HG03045 (cell line): Measurements from ENCODE around the gene RAP1GAP.
"Not testable (repeated sequence)": the region's sequence is repeated elsewhere in the genome, so short reads cannot be mapped to it uniquely, and the experiment has no call there.

Experiments used
- ATAC-seq: cut with Tn5 transposase; IDR thresholded peaks from one replicate; pipeline ENCODE4 v1.9.1; 2021; ENCODE audit warnings: mild to moderate bottlenecking, moderate library complexity; ENCODE audit not compliant: unreplicated experiment

Gene RAP1GAP

DNA sequence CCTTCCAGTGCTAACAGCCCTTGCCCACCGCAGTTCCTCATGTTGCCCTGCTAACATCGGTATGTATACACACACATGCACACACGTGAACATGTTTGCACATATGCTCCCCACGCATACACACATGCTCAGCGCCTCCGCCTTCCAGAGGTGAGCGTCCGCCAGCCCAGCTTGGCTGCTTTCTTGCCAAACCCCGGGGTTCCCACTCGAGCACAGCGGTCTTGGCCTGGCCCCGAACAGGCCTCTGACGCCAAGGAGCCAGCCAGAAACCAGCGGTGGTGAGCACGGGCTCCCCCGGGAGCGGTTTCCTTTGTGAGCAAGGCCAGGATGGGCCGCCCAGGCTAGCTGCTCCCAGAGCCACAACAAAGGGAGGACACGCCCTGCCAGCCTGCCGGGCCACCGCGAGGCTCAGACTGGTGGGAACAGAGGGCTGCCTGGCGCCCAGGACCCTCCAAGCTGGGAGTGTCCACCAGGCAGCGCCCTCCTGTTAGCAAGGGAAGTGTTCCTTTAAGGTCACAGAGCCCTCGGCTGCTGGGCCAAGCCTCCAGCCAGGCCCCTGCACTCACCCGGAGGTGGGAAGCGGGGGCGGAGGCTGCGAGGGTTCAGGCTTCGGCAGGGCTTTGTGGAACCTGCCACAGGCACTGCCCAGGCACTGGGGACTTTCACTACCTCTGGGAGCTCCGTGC lies 94.5 kb downstream of the RAP1GAP start:
- ATAC-seq: no peak

DNA sequence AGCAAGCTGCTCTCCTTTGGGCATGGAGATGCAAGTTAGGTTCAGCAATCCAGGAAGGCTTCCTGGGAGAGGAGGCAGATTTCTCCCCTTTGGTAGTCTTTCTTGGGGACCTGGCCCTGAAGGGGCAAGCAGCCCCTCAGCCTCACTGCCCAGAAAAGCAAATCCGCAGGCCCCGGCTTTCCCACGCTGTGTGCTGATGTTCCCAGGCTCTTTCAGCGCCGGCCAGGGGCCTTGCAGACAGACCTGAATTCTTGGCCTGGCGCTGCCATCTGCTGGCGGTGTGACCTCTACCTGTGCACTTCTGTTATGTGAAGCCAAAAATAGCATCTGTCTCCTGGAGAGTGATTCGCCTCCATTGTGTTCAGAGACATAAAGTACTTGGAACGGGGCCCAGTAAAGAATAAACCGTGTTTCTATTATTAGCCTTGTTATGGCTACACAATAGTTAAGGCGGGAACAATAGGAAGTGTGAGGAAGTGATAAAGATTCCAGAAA lies 95.1 kb downstream of the RAP1GAP start:
- ATAC-seq: no peak

DNA sequence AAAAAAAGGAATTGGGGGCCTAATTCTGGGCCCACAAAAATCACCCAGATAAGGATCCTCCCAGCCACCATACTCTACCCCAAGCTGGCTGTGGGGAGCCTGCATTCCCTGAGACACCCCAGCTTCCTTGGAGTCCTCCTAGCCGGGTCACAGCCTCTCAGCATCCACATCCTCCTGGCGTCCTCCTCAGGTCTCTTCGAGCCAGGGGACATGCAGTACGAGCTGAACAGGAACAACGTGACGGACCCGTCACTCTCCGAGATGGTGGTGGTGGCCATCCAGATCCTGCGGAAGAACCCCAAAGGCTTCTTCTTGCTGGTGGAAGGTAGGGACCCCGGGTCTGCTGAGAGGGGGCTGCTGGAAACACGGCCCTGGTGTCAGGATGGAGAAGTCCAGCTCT lies 95.7 kb downstream of the RAP1GAP start:
- no peak for ATAC-seq

DNA sequence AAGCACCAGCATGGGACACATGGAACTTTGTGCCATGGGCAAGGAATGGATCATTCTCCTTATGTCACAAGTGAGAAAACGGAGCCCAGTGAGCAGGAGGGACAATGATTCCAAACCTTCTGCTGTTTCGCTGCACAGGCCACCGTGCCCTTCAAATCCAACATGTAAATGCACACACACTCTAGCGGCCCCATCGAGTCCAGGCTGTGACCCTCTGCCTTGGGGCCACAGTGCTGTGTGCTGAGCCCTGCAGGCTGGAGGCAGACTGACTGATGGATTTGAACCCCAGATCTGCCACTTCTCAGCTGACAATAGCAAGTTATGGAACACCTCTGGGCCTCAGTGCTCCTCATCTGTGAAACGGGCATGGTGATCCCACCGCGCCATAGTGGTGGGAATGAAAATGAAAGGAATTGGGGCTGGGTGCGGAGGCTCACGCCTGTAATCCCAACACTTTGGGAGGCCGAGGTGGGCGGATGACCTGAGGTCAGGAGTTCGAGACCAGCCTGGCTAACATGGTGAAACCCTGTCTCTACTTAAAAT lies 96.4 kb downstream of the RAP1GAP start:
- no peak for ATAC-seq

DNA sequence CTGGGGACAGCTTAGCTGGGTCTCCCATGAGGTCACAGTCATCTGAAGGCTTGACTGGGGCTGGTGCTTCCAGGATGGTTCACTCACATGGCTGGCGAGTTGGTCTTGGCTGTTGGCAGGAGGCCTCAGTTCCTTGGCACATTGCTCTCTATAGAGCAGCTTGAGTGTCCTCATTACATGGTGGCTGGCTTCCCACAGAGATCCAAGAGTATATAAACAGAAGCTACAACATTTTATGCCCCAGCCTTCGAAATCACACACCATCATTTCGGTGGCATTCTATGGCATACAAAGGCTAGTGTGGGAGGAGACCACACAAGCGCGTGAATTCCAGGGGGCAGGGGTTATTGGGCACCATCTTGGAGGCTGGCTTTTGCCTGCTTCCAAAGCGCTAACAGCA lies 96.9 kb downstream of the RAP1GAP start:
- ATAC-seq: no peak

DNA sequence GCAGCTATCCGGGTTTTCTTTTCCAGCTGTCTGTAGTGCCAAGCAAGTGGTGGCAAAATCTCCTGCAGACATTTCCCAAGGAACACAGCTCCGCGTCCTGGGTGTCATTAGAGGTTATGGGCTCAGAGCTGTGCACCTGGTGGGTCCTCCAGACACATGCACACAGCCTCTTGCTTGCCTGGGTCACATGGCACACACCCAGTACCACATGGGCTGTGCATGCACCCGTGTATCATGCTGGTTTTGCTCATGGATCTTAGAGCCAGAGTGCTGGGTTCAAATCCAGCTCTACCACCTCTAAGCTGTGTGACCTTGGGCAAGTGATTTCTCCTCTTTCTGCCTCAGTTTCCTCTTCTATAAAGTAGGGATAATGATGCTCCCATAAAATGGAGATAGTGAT lies 98.3 kb downstream of the RAP1GAP start:
- ATAC-seq: no peak

DNA sequence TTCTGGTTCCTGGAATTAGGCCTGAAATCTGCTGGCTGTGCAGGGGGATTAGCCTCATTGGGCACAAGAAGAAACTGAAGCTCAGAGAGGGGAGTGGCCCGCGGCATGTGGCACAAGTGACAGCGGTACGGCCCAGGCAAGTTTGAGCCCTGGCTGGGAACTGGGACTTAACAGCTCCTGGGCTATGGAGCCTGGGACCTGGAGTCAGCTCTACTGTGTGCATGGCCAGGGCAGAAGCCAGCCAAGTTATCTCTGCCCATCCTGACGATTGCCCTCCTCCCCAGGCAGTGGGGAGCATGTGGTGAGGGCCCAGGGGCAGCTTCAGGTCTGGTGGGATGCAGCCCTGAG lies 98.7 kb downstream of the RAP1GAP start:
- ATAC-seq: no peak

DNA sequence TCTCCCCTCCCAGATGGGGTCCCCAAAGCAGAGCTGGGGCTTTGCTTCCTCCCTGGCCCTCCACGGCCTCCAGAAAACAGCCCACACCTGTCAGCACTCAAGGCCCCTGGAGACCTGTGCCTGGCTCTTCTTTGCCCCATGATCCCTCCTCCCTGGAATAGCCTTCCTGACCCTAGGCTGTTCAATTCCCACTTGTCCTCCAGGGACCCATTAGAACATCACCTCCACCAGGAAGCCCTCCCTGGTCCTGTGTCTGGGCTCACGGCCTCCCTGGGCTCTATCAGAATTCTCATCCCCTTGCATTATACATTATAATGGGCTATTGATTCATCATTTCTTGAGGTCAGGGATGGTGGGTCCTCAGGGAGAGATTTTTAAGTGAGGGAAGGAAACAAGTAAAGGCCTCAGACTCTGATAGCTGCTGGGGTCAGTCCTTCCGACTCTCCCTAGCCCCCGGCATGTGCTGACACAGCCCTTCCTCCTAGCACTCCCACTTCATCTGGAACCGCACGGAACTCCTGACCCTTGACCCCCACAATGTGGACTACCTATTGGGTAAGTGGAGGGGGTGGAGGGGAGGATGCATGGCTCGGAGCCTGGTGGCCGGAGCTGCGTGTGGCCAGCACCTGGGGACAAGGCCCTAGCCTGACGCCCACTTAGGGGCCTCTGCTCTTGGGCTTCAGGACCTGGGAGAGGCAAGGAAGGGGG lies 99.2 kb downstream of the RAP1GAP start:
- no peak for ATAC-seq

DNA sequence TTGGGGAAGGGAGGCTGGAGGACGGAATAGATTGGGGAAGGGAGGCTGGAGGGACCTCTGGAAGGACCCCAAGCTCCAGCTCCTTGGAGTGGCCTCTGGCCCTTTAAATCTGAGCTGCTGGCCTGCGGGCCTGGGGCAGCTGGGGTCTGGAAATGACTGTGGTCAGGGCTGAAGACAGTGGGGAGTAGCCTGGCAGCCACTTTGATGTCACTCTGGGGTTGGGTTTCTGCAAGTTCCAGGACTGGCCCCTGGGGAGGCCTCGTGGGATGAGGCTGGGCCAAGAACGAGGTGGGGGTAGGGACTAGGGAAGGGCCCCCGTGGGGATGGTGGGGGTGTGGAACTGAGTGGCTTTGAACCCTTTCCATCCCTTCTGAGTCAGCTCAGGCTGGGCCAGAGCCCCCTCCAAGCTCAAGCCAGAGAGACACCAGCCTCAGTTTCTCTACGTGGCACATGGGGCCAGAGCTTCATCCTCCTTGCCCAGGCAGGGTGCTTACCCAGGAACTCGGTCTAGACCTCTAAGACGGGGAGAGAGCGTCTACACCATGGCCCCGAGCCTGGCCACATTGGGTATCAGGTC lies 100.3 kb downstream of the RAP1GAP start:
- ATAC-seq: no peak

DNA sequence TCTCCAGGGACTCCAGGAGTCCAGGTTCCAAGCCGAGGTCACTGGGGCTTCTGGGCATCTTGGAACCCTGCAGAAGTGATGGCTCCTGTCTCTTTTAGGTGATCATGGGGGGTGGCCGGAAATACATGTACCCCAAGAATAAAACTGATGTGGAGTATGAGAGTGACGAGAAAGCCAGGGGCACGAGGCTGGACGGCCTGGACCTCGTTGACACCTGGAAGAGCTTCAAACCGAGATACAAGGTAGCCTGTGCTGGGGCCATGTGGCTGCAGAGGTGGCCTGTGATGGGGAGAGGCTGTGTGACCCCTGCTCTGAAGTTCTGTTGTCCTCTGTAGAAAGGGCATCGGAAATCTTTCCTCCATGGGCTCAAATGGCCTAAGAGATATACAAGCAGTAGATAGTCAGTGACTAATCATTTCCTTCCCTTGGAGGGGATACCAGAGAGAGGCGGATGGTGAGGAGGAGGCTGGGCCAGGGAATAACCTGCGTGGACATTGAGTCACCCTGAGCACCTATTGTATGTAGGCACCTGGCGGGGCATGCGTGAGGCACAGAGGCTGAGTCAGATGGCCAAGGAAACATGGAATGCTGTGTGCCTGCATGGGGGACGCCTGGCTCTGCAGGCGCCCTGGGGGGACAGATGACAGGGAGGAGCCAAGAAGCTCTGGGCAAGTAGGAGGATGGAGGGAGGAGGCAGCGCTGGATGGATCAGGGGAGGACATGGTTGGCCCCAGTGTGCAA lies 101.0 kb downstream of the RAP1GAP start:
- ATAC-seq: no peak

DNA sequence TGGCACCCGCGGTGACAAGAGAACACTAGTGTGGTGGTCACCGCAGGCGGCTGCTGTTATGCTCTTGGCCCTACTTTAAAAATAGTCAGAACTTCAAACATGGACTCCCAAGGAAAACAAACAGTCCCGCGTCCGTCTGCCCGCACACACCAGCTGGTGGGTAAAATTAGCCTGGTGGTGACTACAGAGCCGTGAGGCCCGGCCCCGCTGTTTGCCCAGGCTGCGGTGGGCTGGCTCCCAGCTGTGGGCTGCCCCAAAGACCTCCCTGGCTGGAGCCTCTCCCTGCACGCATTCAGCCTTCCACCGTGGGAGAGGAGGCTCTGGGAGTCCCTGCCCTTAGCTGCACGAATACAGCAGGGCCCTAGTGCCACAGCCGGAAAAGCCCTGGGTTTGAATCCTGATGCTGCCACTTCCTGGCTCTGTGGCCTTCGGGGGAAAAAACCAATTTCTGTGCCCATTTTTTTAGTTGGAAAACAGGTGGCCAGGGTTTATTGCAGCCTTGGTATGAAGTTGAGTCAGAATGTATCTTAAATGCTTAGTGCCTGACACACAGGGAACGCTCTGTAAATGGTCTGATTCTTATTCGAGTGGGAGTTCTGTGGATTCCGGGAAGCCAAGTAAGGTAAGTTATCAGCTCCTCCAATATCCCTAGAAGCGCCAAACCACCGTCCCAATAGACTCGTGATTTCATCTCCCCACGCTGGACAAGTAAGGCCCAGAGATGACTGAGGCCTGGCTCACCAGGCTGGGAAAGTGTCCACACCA lies 101.7 kb downstream of the RAP1GAP start:
- no peak for ATAC-seq

DNA sequence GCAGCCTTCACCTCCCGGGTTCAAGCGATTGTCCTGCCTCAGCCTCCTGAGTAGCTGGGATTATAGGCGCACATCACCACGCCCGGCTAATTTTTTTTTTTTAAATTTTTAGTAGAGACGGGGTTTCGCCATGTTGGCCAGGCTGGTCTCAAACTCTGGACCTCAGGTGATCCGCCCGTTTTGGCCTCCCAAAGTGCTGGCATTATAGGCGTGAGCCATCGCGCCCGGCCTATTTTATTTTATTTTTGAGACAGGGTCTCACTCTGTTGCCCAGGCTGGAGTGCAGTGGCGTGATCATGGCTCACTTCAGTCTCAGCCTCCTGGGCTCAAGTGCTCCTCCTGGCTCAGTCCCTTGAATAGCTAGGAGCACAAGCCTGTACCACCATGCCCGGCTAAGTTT lies 102.8 kb downstream of the RAP1GAP start:
- not testable (repeated sequence) for ATAC-seq

DNA sequence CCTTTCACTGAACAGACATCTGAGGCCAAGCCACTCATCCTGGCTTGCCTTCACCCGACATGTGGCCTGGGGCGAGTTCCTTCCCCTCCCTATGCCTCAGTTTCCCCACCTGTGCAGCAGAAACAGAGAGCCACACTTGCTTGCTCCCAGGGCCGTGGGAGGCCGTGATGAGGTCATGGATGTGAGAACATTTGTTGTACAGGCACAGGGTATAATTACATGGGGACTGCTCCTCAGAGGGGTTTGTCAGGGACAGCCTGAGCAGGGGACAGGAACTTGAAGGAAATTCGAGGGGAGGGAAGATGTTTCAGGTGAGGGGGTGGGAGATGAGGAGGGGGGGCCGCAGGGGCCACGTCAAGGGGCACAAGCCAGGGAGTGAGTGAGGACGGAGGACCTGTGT lies 103.9 kb downstream of the RAP1GAP start:
- ATAC-seq: no peak

DNA sequence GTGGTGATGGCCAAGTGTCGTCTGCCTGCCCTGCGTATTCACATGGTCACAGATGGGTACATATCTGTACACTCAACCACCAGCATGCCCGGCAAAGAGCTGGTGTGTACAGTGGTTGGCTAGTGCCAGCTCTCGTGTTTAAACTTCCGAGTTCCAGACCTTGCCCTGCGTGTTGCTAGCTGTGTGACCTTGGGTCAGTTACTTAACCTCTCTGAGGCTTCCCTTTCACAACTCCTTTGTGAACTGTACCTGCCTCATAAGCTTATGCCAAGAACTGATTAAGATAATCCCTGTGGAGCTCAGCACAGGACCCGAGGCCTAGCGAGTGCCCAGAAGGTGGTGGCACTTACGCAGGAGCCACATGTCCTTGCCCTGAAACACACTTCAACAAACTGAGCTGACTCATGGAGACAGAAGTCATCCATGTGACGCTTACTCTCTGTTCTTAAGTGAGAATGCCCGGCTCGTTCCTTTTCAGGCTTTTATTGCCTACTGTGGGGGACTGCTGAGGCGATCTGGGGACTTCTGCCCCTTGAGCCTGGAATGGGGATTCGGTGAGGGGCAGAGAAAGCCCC lies 104.5 kb downstream of the RAP1GAP start:
- ATAC-seq: no peak

DNA sequence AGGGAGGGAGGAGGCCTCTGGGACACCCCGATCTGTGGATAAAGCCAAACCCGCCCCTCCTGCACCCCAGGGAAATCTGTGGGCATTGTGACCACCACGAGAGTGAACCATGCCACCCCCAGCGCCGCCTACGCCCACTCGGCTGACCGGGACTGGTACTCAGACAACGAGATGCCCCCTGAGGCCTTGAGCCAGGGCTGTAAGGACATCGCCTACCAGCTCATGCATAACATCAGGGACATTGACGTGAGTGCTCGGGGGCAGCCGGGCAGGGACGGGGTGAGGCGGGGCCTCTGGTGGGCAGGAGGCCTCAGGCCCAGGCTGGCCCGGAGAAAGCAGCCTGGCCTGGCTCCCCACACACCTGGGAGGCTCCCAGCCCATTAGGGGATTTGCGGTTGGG lies 105.2 kb downstream of the RAP1GAP start:
- no peak for ATAC-seq

DNA sequence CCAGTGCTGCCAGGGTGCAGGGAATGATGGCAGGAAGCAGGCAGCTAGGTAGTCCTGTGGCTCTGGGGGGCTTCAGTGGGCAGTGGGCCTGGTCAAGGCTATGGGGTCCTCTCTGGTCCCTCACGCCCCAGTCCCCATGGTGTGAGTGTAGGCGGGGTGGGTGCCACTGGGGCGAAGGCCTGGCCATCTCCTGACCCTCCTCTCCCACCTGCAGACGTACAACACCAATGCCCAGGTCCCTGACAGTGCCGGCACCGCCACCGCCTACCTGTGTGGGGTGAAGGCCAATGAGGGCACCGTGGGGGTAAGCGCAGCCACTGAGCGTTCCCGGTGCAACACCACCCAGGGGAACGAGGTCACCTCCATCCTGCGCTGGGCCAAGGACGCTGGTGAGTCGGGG lies 106.3 kb downstream of the RAP1GAP start:
- no peak for ATAC-seq

DNA sequence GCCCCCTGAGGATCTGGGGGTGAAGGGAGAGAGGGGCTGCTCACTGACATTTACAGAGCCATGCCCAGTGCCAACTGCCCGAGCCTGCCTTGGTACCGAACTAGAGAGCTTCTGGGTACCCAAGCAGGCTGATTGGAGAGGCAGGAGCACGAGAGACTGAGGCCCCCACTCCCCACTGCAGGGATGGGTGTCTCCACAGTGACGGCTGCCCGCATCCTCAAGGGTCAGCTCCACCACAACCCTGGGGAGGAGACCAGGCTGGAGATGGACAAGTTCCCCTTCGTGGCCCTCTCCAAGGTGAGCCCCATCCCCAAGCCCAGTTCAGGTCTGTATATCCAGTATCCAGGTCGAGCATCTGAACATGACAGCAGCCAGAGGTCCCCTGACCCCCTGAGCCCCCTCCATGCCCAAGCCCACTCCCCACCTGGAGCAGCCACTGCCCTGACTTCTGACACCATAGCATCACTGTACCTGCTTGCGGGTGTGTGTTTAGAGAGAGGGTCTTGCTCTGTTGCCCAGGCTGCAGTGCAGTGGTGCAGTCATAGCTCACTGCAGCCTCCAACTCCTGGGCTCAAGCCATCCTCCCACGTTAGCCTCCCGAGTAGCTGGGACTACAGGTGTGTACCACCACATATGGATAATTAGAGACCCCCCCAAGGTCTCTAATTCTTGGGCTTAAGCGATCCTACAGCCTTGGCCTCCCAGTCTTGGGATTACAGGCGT lies 108.1 kb downstream of the RAP1GAP start:
- ATAC-seq: no peak

DNA sequence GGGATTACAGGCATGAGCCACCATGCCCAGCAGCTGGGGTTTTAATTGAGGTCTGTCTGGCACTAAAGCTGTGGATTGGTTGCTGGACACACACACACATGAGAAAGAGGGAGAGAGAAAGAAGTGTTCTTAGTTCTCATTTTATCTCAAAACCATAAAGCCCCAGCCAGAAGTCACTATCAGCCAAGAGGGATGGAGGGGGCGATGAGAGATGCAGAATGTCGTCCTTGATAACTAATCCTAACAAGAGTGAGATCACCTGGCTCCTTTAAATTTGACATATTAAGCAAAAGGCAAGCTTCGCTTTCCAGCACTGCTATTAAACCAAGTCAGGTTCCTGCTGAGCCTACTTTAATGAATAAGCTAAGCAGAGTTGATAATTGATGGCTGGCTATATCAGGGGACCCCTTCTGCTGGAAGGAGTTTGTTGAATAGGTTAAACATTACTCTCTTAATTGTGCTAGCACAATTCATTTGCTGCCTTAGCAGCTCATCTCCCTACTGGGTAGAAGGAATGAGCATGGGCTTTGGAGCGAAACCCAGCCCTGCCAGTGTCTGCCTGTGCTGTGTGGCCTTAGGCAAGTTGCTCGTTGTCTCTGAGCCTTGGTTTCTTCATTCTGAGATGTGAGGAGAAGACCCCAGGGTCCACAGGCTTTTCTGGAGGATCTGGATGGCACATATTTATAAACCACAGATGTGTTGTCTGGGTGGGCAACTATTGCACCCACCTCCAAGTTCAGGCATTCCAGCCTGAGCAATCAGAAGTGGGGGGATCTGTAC lies 109.2 kb downstream of the RAP1GAP start:
- no peak for ATAC-seq
